Measurements from ENCODE around the gene TMEM115. TPM values are rescaled to one million over a fixed set of nuclear protein-coding genes. Genes with fewer than 3 reads are reported as not detected.

The TMEM115 gene
- total and polyA plus RNA-seq, 9 of the 15 experiments (the other 6 are each of a cell fraction or from before 2014, with no cell fraction given): 1.6 to 26.9 (median 14.1) TPM

GRCh38 chr3:50388016-50388719 is 28.8 kb upstream of the TMEM115 start (continued):
- TF ChIP-seq PRDM10 (IDR thresholded peaks at IDR 0.05; ENCODE audit: partially characterized antibody) (no peak), ZBTB49 (CRISPR knock-in tag; IDR thresholded peaks at IDR 0.05; ENCODE audit: borderline replicate concordance) (no peak), CBX2 (IDR thresholded peaks at IDR 0.05; ENCODE audit: insufficient read depth, low read length, poor library complexity, severe bottlenecking) (no peak), FOXK1 (CRISPR knock-in tag; IDR thresholded peaks at IDR 0.05; ENCODE audit: borderline replicate concordance) (no peak)
